ENCODE measurements around the gene BICC1.

Gene BICC1

GRCh38 chr10:58599927-58600553 is 87.4 kb downstream of the BICC1 start:
- no peak for DNase-seq (ENCODE audit: low spot score)

GRCh38 chr10:58608351-58608750 is 95.7 kb downstream of the BICC1 start:
- DNase-seq (ENCODE audit: low spot score) = no peak

GRCh38 chr10:58608826-58609531 is 96.3 kb downstream of the BICC1 start:
- no peak for DNase-seq (ENCODE audit: low spot score)

GRCh38 chr10:58609532-58610150 is 97.0 kb downstream of the BICC1 start:
- DNase-seq (ENCODE audit: low spot score) = no peak

GRCh38 chr10:58615237-58615935 is 102.7 kb downstream of the BICC1 start:
- no peak for DNase-seq (ENCODE audit: low spot score)

- no peak for DNase-seq (ENCODE audit: low spot score)
Measured at GRCh38 chr10:58618158-58618676, 105.5 kb downstream of the BICC1 start.

- DNase-seq (ENCODE audit: low spot score) = no peak
Measured at GRCh38 chr10:58621379-58622077, 108.9 kb downstream of the BICC1 start.

- no peak for DNase-seq (ENCODE audit: low spot score)
Measured at GRCh38 chr10:58622246-58622645, 109.6 kb downstream of the BICC1 start.

GRCh38 chr10:58625070-58625469 is 112.4 kb downstream of the BICC1 start:
- DNase-seq (ENCODE audit: low spot score) = no peak

- DNase-seq (ENCODE audit: low spot score) = no peak
Measured at GRCh38 chr10:58627392-58627791, 114.7 kb downstream of the BICC1 start.

- no peak for DNase-seq (ENCODE audit: low spot score)
Measured at GRCh38 chr10:58631715-58632114, 119.0 kb downstream of the BICC1 start.

- DNase-seq (ENCODE audit: low spot score) = no peak
Measured at GRCh38 chr10:58632216-58632615, 119.5 kb downstream of the BICC1 start.

GRCh38 chr10:58637352-58637751 is 124.7 kb downstream of the BICC1 start:
- no peak for DNase-seq (ENCODE audit: low spot score)

GRCh38 chr10:58638388-58638787 is 125.7 kb downstream of the BICC1 start:
- no peak for DNase-seq (ENCODE audit: low spot score)

- peak; percentile 32 for DNase-seq (ENCODE audit: low spot score)
Measured at GRCh38 chr10:58641095-58641531, 128.4 kb downstream of the BICC1 start.

GRCh38 chr10:58641708-58642107 is 129.0 kb downstream of the BICC1 start:
- no peak for DNase-seq (ENCODE audit: low spot score)

GRCh38 chr10:58642283-58642682 is 129.6 kb downstream of the BICC1 start:
- no peak for DNase-seq (ENCODE audit: low spot score)

GRCh38 chr10:58642916-58643428 is 130.3 kb downstream of the BICC1 start:
- no peak for DNase-seq (ENCODE audit: low spot score)

- no peak for DNase-seq (ENCODE audit: low spot score)
Measured at GRCh38 chr10:58644311-58644710, 131.6 kb downstream of the BICC1 start.

- no peak for DNase-seq (ENCODE audit: low spot score)
Measured at GRCh38 chr10:58645416-58646146, 132.9 kb downstream of the BICC1 start.

Measured in RKO (cell line).